Adipocyte (in vitro differentiated cells): ENCODE measurements around the gene CORO6.
A peak's percentile ranks its signal among the peaks of the same experiment; 100 is the strongest.

Experiments used
- DNase-seq: peaks from one replicate; pipeline ENCODE4 v3.0.0-alpha.2; 2015; ENCODE audit warnings: low read depth
- H3K27me3 ChIP-seq: replicated peaks from 2 replicates; pipeline ENCODE4 v1.7.0; 2013; ENCODE audit warnings: mild to moderate bottlenecking, low read length, moderate library complexity; ENCODE audit not compliant: control insufficient read depth, insufficient read depth
- H3K36me3 ChIP-seq: 2 replicates; pipeline ENCODE4 v1.7.0; 2013; ENCODE audit warnings: low read length, mild to moderate bottlenecking, moderate library complexity; ENCODE audit not compliant: control insufficient read depth, insufficient read depth, severe bottlenecking
- H3K4me1 ChIP-seq: 2 replicates; pipeline ENCODE4 v1.7.0; 2013; ENCODE audit warnings: mild to moderate bottlenecking, low read length, moderate library complexity; ENCODE audit not compliant: control insufficient read depth, insufficient read depth
- H3K4me3 ChIP-seq: 2 replicates; pipeline ENCODE4 v1.7.0; 2013; ENCODE audit warnings: mild to moderate bottlenecking, low read length, moderate library complexity
- H3K9ac ChIP-seq: 2 replicates; pipeline ENCODE4 v1.7.0; 2013; ENCODE audit warnings: mild to moderate bottlenecking, low read length, moderate library complexity
- H3K9me3 ChIP-seq: 2 replicates; pipeline ENCODE4 v1.7.0; 2013; ENCODE audit warnings: mild to moderate bottlenecking, low read length, moderate library complexity; ENCODE audit not compliant: control insufficient read depth

Gene CORO6

GRCh38 chr17:29566473-29567303 lies 56.0 kb downstream of the CORO6 start, which contains the start of gene ABHD15:
ABHD15 (minus strand) TSS chr17:29567037; CDS start chr17:29566966, 71 bp downstream.
- Histone ChIP-seq H3K9ac (peak within 1 kb of the TSS; percentile 94), H3K36me3 (peaks cover 36% of the 10 kb centered on the region), H3K27me3 (no peaks in the 10 kb centered on the region), H3K4me1 (peaks cover 38% of the 10 kb centered on the region), H3K9me3 (no peaks in the 10 kb centered on the region), H3K4me3 (peak within 1 kb of the TSS; percentile 92)
- peak; percentile 93 for DNase-seq

GRCh38 chr17:29565643-29566472 lies 56.9 kb downstream of the CORO6 start:
- H3K9me3 ChIP-seq = no peaks in the 10 kb centered on the region
- DNase-seq = no peak
- H3K36me3 ChIP-seq = peaks cover 29% of the 10 kb centered on the region
- peak overlapping the region; percentile 86 for H3K9ac ChIP-seq
- H3K4me1 ChIP-seq = peaks cover 39% of the 10 kb centered on the region
- H3K4me3 ChIP-seq = peak overlapping the region; percentile 92
- H3K27me3 ChIP-seq = no peaks in the 10 kb centered on the region
